ENCODE results near the gene RIOK1.

DNA sequence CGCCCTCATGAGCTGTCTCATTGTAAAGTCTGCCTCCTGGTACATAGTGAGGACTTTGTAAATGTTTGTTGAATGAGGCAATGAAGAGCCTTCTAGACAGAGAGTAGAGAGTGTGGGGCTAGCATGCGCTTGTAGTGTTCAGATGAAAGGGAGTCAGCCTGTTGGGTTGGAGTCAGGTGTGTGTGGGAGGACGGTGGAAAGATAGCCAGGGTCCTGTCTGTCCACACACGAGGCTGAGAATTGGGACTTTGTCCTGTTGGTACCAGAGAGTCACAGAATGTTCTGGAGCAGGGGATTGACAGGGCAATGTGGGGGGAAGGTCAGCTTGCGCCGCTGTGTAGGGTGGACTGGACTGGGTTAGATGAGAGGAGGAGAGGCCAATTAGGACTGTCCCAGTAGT lies 58.6 kb downstream of the RIOK1 start:
- no peak for TF ChIP-seq CTCF (IDR thresholded peaks at IDR 0.05)
- no peak for TF ChIP-seq POLR2A (IDR thresholded peaks at IDR 0.05)
